NCI-H1092 treated with DMSO at 0.1 percent for 48 hours (cell line): ENCODE measurements around the gene PLAAT5.

Experiments
- DNase-seq: peaks from one replicate; lab custom pipeline; 2025; lab: John Stamatoyannopoulos, UW

Gene PLAAT5

GRCh38 chr11:63512816-63513215 lies 21.8 kb upstream of the PLAAT5 start:
- DNase-seq: no peak

- no peak for DNase-seq
Observed at GRCh38 chr11:63511048-63511748, 20.2 kb upstream of the PLAAT5 start.

GRCh38 chr11:63510360-63511047 lies 19.5 kb upstream of the PLAAT5 start:
- no peak for DNase-seq

GRCh38 chr11:63508745-63509144 lies 17.8 kb upstream of the PLAAT5 start:
- no peak for DNase-seq

- DNase-seq: peak; percentile 26
Observed at GRCh38 chr11:63508009-63508408, 17.0 kb upstream of the PLAAT5 start.

- no peak for DNase-seq
Observed at GRCh38 chr11:63507511-63507910, 16.5 kb upstream of the PLAAT5 start.

- DNase-seq: no peak
Observed at GRCh38 chr11:63506876-63507275, 15.9 kb upstream of the PLAAT5 start.

GRCh38 chr11:63505857-63506528 lies 15.0 kb upstream of the PLAAT5 start, which contains the start of gene LGALS12:
Gene LGALS12, plus strand, starts transcription at chr11:63506084. Its CDS starts 375 bp downstream, at chr11:63506459.
- no peak for DNase-seq

GRCh38 chr11:63504933-63505586 lies 14.1 kb upstream of the PLAAT5 start:
- DNase-seq: no peak

GRCh38 chr11:63504054-63504453 lies 13.1 kb upstream of the PLAAT5 start:
- no peak for DNase-seq

GRCh38 chr11:63503492-63503891 lies 12.5 kb upstream of the PLAAT5 start:
- no peak for DNase-seq

GRCh38 chr11:63502252-63502820 lies 11.4 kb upstream of the PLAAT5 start:
- no peak for DNase-seq

- DNase-seq: no peak
Observed at GRCh38 chr11:63501236-63501635, 10.3 kb upstream of the PLAAT5 start.

- DNase-seq: no peak
Observed at GRCh38 chr11:63499874-63500273, 8.9 kb upstream of the PLAAT5 start.

GRCh38 chr11:63494975-63495374 lies 4.0 kb upstream of the PLAAT5 start:
- no peak for DNase-seq

- DNase-seq: no peak
Observed at GRCh38 chr11:63493127-63493526, 2.2 kb upstream of the PLAAT5 start.

GRCh38 chr11:63492441-63492840 lies 1.5 kb upstream of the PLAAT5 start:
- DNase-seq: no peak

- no peak for DNase-seq
Observed at GRCh38 chr11:63491636-63492372, 837 bp upstream of the PLAAT5 start.

- peak; percentile 17 for DNase-seq
Observed at GRCh38 chr11:63491240-63491587, 247 bp upstream of the PLAAT5 start.

GRCh38 chr11:63489879-63490278 lies 1.1 kb downstream of the PLAAT5 start:
- DNase-seq: no peak

GRCh38 chr11:63488789-63489188 lies 2.2 kb downstream of the PLAAT5 start:
- DNase-seq: no peak

GRCh38 chr11:63485777-63486176 lies 5.2 kb downstream of the PLAAT5 start:
- DNase-seq: no peak
